ENCODE measurements around the gene RET.

RET gene

DNA sequence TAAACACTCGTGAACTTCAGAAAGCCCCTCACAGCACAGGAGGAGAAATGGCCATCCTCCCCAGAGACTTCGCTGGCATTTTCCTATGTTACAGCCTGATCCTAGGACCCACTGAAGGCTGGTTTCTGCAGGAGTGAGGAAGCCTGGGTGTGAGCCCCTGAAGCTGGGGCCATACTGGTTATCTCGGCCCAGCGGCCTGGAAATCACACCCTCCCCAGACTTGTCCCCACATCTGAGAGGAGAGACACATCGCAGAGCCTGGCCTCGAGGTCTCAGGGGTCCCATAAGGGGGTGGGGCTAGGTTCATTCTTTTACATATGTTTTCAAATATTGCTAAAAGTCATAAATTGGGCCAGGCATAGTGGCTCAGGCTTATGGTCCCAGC lies 17.5 kb upstream of the RET start:
- H3K4me1 ChIP-seq (ENCODE audit: control insufficient read depth, insufficient read depth, low read length), result no peaks in the 10 kb centered on the region
- TF ChIP-seq ZNF274 (IDR thresholded peaks at IDR 0.05; ENCODE audit: low read length) (no peak), ZNF274 (tag by site-specific recombination; IDR thresholded peaks at IDR 0.05; ENCODE audit: borderline replicate concordance) (no peak)
- no peak overlapping the region for H3K27ac ChIP-seq (ENCODE audit: extremely low read depth, low read depth, low read length)
- H3K36me3 ChIP-seq (ENCODE audit: control insufficient read depth in 2 of 2, insufficient read depth in 1 of 2, low read length in 2 of 2), result no peaks in the 10 kb centered on the region
- CTCF ChIA-PET, result interaction anchor here (0.8 kb wide), 1 partner anchor 16 kb away, joined by 3 read pairs; no protein-coding TSS in a partner anchor
- POLR2A ChIA-PET, result no interaction called here
- H3K9me3 ChIP-seq (ENCODE audit: control insufficient read depth, insufficient read depth, low read depth, low read length), result no peaks in the 10 kb centered on the region
- H3K4me3 ChIP-seq (ENCODE audit: low read depth, low read length), result no peak overlapping the region

DNA sequence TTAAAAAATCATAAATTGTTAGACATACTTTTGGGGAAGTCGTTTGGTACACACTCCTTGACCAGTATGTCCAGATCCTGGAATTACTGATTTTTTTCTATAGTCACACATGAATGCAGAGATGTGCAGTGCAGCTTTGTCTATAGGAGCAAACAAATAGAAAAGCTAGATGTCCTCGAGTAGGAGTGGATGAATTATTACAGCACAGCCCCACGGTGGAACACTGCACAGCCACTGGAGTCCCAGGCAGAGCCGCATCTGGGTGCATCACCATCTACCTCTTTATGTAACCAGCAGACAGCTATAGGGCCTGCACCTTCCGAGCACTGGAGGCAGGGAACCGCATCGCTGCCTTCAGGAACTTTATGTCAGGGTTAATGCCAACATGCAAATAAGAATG lies 17.0 kb upstream of the RET start:
- no peaks in the 10 kb centered on the region for H3K9me3 ChIP-seq (ENCODE audit: control insufficient read depth, insufficient read depth, low read depth, low read length)
- TF ChIP-seq KLF9 (tag by site-specific recombination; IDR thresholded peaks at IDR 0.05; ENCODE audit: low read depth) (no peak), ZNF302 (tag by site-specific recombination; IDR thresholded peaks at IDR 0.05; ENCODE audit: low read depth) (no peak)
- no peak overlapping the region for H3K4me3 ChIP-seq (ENCODE audit: low read depth, low read length)
- POLR2A ChIA-PET, result no interaction called here
- no peaks in the 10 kb centered on the region for H3K36me3 ChIP-seq (ENCODE audit: control insufficient read depth in 2 of 2, insufficient read depth in 1 of 2, low read length in 2 of 2)
- no peaks in the 10 kb centered on the region for H3K4me1 ChIP-seq (ENCODE audit: control insufficient read depth, insufficient read depth, low read length)
- CTCF ChIA-PET, result interaction anchor here (0.8 kb wide), 1 partner anchor 15 kb away, joined by 3 read pairs; no protein-coding TSS in a partner anchor
- H3K27ac ChIP-seq (ENCODE audit: extremely low read depth, low read depth, low read length), result no peak overlapping the region

DNA sequence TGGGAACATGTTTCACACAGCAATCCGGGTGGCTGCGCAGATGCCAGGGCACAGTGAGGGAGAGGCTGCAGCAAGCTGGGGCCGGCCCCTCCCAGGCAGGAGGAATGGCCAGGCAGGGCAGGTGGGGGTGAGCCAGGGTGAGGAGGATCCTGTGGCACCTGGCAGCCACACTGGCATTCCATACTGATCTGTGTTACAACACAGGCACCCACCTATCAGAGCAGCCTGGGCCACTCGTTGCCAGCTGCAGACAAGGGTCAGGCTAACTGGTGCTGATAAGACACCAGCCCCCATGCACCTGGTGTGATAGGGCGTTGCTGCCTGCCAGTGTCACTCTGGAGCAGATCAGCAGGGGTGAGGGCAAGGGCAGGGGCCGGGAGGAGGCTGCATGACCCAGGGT lies 16.6 kb upstream of the RET start:
- Histone ChIP-seq H3K9me3 (ENCODE audit: control insufficient read depth, insufficient read depth, low read depth, low read length) (no peaks in the 10 kb centered on the region), H3K4me1 (ENCODE audit: control insufficient read depth, insufficient read depth, low read length) (no peaks in the 10 kb centered on the region), H3K4me3 (ENCODE audit: low read depth, low read length) (no peak overlapping the region), H3K36me3 (ENCODE audit: control insufficient read depth in 2 of 2, insufficient read depth in 1 of 2, low read length in 2 of 2) (no peaks in the 10 kb centered on the region), H3K27ac (ENCODE audit: extremely low read depth, low read depth, low read length) (no peak overlapping the region)
- TF ChIP-seq, protein P1, sequence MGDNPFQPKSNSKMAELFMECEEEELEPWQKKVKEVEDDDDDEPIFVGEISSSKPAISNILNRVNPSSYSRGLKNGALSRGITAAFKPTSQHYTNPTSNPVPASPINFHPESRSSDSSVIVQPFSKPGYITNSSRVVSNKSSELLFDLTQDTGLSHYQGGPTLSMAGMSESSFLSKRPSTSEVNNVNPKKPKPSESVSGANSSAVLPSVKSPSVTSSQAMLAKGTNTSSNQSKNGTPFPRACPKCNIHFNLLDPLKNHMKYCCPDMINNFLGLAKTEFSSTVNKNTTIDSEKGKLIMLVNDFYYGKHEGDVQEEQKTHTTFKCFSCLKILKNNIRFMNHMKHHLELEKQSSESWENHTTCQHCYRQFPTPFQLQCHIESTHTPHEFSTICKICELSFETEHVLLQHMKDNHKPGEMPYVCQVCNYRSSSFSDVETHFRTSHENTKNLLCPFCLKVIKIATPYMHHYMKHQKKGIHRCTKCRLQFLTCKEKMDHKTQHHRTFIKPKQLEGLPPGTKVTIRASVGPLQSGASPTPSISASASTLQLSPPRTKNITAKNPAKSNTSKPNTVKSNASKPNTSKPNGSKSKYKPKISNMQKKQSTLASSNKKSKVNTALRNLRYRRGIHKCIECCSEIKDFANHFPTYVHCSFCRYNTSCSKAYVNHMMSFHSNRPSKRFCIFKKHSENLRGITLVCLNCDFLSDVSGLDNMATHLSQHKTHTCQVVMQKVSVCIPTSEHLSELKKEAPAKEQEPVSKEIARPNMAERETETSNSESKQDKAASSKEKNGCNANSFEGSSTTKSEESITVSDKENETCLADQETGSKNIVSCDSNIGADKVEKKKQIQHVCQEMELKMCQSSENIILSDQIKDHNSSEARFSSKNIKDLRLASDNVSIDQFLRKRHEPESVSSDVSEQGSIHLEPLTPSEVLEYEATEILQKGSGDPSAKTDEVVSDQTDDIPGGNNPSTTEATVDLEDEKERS (tag by site-specific recombination; IDR thresholded peaks at IDR 0.05), result no peak
- no peak for TF ChIP-seq SP3 (tag by site-specific recombination; IDR thresholded peaks at IDR 0.05)
- TF ChIP-seq HOXA7 (CRISPR knock-in tag; IDR thresholded peaks at IDR 0.05; ENCODE audit: borderline replicate concordance), result no peak
- CTCF ChIA-PET, result interaction anchor here (0.8 kb wide), 1 partner anchor 15 kb away, joined by 3 read pairs; no protein-coding TSS in a partner anchor
- POLR2A ChIA-PET, result interaction anchor here (0.6 kb wide), 1 partner anchor 133 kb away, joined by 5 read pairs; no protein-coding TSS in a partner anchor

DNA sequence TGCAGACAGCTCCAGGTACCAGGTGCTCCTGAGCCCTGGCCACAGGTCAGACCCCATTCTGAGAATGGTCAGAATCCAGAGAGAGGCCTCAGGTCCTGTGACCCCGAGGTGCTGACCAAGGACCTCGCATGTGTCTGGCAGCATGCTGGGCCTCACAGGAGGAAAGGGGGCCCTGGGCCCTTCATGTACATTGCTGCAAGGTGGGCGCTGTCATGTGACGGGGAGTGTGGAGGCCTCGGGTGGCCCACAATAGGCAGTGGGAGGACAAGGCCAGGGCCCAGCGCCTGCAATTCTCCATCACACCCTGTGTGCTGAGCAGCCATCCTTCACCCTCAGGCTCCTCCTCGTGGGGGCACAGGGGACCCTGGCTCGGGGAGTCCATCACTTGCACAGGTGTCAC lies 15.5 kb upstream of the RET start:
- no peaks in the 10 kb centered on the region for H3K4me1 ChIP-seq (ENCODE audit: control insufficient read depth, insufficient read depth, low read length)
- CTCF ChIA-PET, result no interaction called here
- no peak overlapping the region for H3K27ac ChIP-seq (ENCODE audit: extremely low read depth, low read depth, low read length)
- TF ChIP-seq ZNF561 (tag by site-specific recombination; IDR thresholded peaks at IDR 0.05; ENCODE audit: borderline replicate concordance) (no peak), ZNF221 (tag by site-specific recombination; IDR thresholded peaks at IDR 0.05; ENCODE audit: borderline replicate concordance) (no peak), ZNF223 (tag by site-specific recombination; IDR thresholded peaks at IDR 0.05) (no peak), ZNF76 (tag by site-specific recombination; IDR thresholded peaks at IDR 0.05; ENCODE audit: borderline replicate concordance, low read depth) (no peak), ZBTB8A (tag by site-specific recombination; IDR thresholded peaks at IDR 0.05) (no peak), GLIS2 (tag by site-specific recombination; IDR thresholded peaks at IDR 0.05) (no peak), GFI1B (tag by site-specific recombination; IDR thresholded peaks at IDR 0.05) (no peak), ZNF549 (tag by site-specific recombination; IDR thresholded peaks at IDR 0.05) (no peak), ZNF24 (tag by site-specific recombination; IDR thresholded peaks at IDR 0.05) (no peak)
- TF ChIP-seq, protein P2, sequence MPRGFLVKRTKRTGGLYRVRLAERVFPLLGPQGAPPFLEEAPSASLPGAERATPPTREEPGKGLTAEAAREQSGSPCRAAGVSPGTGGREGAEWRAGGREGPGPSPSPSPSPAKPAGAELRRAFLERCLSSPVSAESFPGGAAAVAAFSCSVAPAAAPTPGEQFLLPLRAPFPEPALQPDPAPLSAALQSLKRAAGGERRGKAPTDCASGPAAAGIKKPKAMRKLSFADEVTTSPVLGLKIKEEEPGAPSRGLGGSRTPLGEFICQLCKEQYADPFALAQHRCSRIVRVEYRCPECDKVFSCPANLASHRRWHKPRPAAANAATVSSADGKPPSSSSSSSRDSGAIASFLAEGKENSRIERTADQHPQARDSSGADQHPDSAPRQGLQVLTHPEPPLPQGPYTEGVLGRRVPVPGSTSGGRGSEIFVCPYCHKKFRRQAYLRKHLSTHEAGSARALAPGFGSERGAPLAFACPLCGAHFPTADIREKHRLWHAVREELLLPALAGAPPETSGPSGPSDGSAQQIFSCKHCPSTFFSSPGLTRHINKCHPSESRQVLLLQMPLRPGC (tag by site-specific recombination; IDR thresholded peaks at IDR 0.05), result no peak
- TF ChIP-seq, protein P3, sequence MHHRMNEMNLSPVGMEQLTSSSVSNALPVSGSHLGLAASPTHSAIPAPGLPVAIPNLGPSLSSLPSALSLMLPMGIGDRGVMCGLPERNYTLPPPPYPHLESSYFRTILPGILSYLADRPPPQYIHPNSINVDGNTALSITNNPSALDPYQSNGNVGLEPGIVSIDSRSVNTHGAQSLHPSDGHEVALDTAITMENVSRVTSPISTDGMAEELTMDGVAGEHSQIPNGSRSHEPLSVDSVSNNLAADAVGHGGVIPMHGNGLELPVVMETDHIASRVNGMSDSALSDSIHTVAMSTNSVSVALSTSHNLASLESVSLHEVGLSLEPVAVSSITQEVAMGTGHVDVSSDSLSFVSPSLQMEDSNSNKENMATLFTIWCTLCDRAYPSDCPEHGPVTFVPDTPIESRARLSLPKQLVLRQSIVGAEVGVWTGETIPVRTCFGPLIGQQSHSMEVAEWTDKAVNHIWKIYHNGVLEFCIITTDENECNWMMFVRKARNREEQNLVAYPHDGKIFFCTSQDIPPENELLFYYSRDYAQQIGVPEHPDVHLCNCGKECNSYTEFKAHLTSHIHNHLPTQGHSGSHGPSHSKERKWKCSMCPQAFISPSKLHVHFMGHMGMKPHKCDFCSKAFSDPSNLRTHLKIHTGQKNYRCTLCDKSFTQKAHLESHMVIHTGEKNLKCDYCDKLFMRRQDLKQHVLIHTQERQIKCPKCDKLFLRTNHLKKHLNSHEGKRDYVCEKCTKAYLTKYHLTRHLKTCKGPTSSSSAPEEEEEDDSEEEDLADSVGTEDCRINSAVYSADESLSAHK (tag by site-specific recombination; IDR thresholded peaks at IDR 0.05), result no peak
- no peaks in the 10 kb centered on the region for H3K36me3 ChIP-seq (ENCODE audit: control insufficient read depth in 2 of 2, insufficient read depth in 1 of 2, low read length in 2 of 2)
- POLR2A ChIA-PET, result no interaction called here
- H3K4me3 ChIP-seq (ENCODE audit: low read depth, low read length), result no peak overlapping the region
- no peaks in the 10 kb centered on the region for H3K9me3 ChIP-seq (ENCODE audit: control insufficient read depth, insufficient read depth, low read depth, low read length)

Measured in HEK293 (cell line).